Bronchial epithelial cell (primary cell): Measurements from ENCODE around the gene RBM38. TPM values are rescaled to one million over a fixed set of nuclear protein-coding genes. Genes with fewer than 3 reads are reported as not detected.

Experiments used
- DNase-seq: peaks from one replicate; pipeline ENCODE4 v3.0.0-alpha.2; 2010; ENCODE audit warnings: low read depth
- FAIRE-seq: peaks from 2 replicates; lab custom pipeline; 2011; peaks lifted over from hg19 to GRCh38; lab: Jason Lieb, UNC
- H3K27me3 ChIP-seq: 2 replicates; pipeline ENCODE4 v1.5.1; 2011; ENCODE audit warnings: low read length; ENCODE audit not compliant: control insufficient read depth, insufficient read depth
- H3K36me3 ChIP-seq: 2 replicates; pipeline ENCODE4 v1.5.1; 2011; ENCODE audit warnings: low read length; ENCODE audit not compliant: control insufficient read depth, insufficient read depth
- H3K4me3 ChIP-seq: 2 replicates; pipeline ENCODE4 v1.5.1; 2011; ENCODE audit warnings: mild to moderate bottlenecking, low read depth, low read length, control low read depth
- total RNA-seq: library from RNA; depleted of rRNA; stranded (reverse); fragments of >200 nt; gene quantifications from 2 replicates; pipeline ENCODE4 v1.2.1, GENCODE V29; 2014
- TF ChIP-seq, protein P1 (sequence below): IDR thresholded peaks from 2 replicates; pipeline ENCODE4 v1.5.1; 2011; ENCODE audit warnings: mild to moderate bottlenecking, moderate library complexity, low read length, control low read depth, inconsistent platforms; ENCODE audit not compliant: insufficient read depth, severe bottlenecking

The RBM38 gene
- total RNA-seq, 1 donor from 2014 or later = 6.8 TPM

DNA sequence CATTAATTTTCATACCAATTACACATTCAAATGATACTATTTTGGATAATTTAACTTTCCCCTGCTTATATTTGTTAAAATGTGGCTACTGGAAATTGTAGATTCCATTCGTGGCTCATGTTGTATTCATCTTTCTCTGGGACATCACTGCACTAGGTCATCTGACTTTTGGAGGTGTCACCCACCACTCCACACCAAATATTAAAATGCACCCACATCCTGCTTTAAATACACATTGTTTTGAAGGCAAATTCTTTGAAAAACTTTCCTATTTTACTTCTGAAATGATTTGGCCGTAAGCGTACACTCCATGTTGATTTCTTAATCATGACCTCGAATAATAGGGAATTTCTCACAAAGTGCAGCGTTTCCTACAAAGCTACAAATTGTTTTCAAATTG, 8.7 kb upstream of the RBM38 start:
- H3K36me3 ChIP-seq = peaks cover 2% of the 10 kb centered on the region
- H3K4me3 ChIP-seq = no peak overlapping the region
- no peaks in the 10 kb centered on the region for H3K27me3 ChIP-seq
- TF ChIP-seq, protein P1, sequence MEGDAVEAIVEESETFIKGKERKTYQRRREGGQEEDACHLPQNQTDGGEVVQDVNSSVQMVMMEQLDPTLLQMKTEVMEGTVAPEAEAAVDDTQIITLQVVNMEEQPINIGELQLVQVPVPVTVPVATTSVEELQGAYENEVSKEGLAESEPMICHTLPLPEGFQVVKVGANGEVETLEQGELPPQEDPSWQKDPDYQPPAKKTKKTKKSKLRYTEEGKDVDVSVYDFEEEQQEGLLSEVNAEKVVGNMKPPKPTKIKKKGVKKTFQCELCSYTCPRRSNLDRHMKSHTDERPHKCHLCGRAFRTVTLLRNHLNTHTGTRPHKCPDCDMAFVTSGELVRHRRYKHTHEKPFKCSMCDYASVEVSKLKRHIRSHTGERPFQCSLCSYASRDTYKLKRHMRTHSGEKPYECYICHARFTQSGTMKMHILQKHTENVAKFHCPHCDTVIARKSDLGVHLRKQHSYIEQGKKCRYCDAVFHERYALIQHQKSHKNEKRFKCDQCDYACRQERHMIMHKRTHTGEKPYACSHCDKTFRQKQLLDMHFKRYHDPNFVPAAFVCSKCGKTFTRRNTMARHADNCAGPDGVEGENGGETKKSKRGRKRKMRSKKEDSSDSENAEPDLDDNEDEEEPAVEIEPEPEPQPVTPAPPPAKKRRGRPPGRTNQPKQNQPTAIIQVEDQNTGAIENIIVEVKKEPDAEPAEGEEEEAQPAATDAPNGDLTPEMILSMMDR = no peak
- no peak for FAIRE-seq
- DNase-seq = no peak

DNA sequence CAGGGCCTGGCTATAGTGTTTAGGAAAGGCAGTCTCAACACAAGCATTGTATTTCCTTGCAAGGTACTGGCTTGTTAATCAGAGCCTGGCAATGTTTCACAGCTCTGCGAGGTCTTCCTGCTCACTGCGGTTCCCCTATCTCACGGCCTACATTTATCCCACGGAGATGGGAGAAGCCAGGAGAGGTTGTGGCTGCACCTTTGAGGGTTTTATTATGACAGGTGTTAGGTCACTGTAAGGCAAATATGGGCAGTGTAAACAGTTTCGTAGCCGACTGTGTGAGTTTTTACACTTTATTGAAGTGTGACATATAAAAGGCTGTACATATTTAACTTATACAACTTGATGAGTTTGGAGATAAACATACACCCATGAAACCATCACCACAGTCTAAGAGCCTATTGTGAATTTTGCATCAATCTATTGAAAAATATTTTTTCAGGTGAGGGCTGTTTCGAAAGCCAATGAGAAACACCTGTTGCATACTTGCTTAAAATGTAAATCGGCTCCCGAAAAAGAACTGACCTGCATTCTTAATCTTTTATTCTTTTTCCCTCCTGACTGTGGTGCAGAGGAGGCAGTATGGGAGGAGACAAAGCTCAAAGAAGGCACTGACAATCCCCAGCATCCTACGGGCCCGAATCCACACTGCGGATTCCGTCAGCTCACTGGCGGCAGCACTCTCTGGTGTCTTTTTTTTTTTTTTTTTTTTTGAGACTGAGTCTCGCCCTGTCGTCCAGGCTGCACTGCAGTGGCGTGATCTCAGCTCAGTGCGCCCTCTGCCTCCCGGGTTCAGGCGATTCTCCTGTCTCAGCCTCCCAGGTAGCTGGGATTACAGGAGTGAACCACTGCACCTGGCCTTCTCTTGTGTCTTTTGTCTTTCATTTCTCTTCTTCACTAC, 7.5 kb upstream of the RBM38 start:
- FAIRE-seq (no peak), DNase-seq (no peak)
- H3K27me3 ChIP-seq = no peaks in the 10 kb centered on the region
- TF ChIP-seq, protein P1 = no peak
- no peak overlapping the region for H3K4me3 ChIP-seq
- H3K36me3 ChIP-seq = no peaks in the 10 kb centered on the region

DNA sequence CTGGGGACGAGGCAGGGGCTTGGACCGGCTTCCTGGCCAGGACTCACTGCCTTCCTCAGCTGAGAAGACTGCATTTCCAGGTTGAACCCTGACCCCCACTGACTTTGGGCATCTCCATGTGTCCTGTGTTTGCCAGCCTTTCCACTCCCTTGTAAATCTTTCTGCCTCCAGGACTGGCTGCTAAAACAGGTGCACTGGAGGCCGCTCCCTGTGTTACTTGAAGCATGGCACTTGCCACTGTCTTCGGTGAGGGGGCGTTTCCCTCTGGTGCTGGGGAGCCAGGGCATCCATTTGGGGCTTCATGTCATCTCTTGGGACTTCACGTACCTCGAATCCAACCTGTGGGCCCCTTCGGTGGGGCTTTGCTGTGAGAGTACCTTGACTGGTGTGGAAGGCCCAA, 6.7 kb upstream of the RBM38 start:
- DNase-seq (no peak), FAIRE-seq (no peak)
- no peak overlapping the region for H3K4me3 ChIP-seq
- TF ChIP-seq, protein P1 = no peak
- no peaks in the 10 kb centered on the region for H3K27me3 ChIP-seq
- H3K36me3 ChIP-seq = no peaks in the 10 kb centered on the region

DNA sequence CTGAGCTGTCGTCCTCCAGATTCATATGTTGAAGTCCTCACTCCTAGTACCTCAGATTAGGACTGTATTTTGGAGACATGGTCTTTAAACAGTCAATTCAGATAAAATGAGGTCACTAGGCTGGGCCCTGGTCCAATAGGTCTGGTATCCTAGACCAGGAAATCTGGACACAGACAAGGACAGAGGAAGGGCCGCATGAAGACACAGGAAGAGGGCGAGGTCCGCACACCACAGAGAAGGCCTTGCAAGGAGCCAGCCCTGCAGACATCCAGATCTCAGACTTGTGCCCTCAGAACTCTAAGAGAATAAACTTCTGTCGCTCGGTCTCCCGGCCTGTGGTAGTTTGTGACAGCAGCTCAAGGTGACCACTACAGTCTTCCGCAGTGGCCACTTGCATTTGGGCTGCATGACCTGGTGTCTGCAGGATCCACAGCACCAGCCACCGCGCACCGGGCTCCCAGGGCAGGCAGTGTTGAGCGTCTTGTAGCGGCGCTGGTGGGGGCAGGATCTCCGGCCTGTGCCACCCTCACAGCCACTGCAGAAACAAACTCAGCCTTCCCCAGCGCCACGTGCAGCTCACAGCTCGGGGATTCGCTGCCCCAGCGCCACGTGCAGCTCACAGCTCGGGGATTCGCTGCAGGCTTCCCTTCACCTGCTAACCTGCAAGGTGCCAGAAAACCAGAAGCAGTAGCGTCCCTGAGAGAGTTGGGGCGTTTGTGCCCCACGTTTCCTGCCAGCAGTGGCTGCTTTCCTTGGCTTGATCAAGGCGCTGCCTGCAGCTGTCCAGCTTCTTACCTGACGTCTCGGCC, 6.0 kb upstream of the RBM38 start:
- Histone ChIP-seq H3K4me3 (no peak overlapping the region), H3K36me3 (no peaks in the 10 kb centered on the region), H3K27me3 (no peaks in the 10 kb centered on the region)
- TF ChIP-seq, protein P1 = no peak
- DNase-seq = no peak
- no peak for FAIRE-seq

DNA sequence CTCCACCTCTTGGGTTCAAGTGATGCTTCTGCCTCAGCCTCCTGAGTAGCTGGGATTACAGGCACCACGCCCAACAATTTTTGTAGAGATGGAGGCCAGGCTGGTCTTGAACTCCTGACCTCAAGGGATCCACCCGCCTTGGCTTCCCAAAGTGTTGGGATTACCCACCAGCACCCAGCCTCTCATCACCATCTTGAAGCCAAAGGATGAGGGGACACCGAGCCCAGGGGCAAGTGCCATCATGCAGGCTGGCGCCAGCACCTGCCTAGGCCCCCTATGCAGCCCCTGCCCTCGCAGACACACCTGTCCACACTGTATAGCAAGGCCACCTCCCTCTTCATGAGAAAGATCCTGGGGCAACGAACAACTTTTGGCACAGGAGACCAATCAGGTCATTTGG, 5.3 kb upstream of the RBM38 start:
- no peak overlapping the region for H3K4me3 ChIP-seq
- no peak for FAIRE-seq
- no peaks in the 10 kb centered on the region for H3K36me3 ChIP-seq
- H3K27me3 ChIP-seq = no peaks in the 10 kb centered on the region
- TF ChIP-seq, protein P1 = no peak
- DNase-seq = no peak
